Right atrium auricular region (tissue), 2 donors: ENCODE measurements around the gene EBF3. TPM values are rescaled to one million over a fixed set of nuclear protein-coding genes. Genes with fewer than 3 reads are reported as not detected.

Experiments used
- DNase-seq: peaks from one replicate; pipeline ENCODE4 v3.0.0-alpha.2; 2019; ENCODE audit warnings: low spot score
- H3K27ac ChIP-seq, 2 donors: fragments of 200-600 bp; sonication (generic); 1 replicate in 1 of 2; 2 replicates in 1 of 2; pipeline ENCODE4 v1.5.1; 2016 to 2019
- H3K27me3 ChIP-seq, 2 donors: fragments of 200-600 bp; sonication (generic); one replicate each; pipeline versions ENCODE4 v1.5.1 to v1.6.0; 2017 to 2019
- H3K36me3 ChIP-seq: fragments of 200-600 bp; sonication (generic); one replicate; pipeline ENCODE4 v1.5.1; 2016
- H3K4me1 ChIP-seq, 2 donors: fragments of 200-600 bp; sonication (generic); one replicate each; pipeline versions ENCODE4 v1.5.1 to v1.6.0; 2017 to 2019
- H3K4me3 ChIP-seq, 2 donors: fragments of 200-600 bp; sonication (generic); 1 replicate in 1 of 2; 2 replicates in 1 of 2; pipeline ENCODE4 v1.5.1; 2017 to 2019; ENCODE audit warnings: mild to moderate bottlenecking in 1 of 2, moderate library complexity in 1 of 2
- H3K9me3 ChIP-seq, 2 donors: fragments of 200-600 bp; sonication (generic); one replicate each; pipeline ENCODE4 v1.5.1; 2019
- total RNA-seq, 2 donors: library from RNA; depleted of rRNA; stranded (reverse); fragments of >200 nt; gene quantifications; one replicate each; pipeline ENCODE4 v1.1.0, GENCODE V29; 2016
- TF ChIP-seq, protein P1 (sequence below), 2 donors: fragments of 200-600 bp; sonication (generic); IDR thresholded peaks; one replicate each; pipeline ENCODE4 v1.5.1; 2019; ENCODE audit warnings: antibody characterized with exemption in 2 of 2

The EBF3 gene
- total RNA-seq, 2 donors from 2014 or later: 5.8 to 6.9 TPM

DNA sequence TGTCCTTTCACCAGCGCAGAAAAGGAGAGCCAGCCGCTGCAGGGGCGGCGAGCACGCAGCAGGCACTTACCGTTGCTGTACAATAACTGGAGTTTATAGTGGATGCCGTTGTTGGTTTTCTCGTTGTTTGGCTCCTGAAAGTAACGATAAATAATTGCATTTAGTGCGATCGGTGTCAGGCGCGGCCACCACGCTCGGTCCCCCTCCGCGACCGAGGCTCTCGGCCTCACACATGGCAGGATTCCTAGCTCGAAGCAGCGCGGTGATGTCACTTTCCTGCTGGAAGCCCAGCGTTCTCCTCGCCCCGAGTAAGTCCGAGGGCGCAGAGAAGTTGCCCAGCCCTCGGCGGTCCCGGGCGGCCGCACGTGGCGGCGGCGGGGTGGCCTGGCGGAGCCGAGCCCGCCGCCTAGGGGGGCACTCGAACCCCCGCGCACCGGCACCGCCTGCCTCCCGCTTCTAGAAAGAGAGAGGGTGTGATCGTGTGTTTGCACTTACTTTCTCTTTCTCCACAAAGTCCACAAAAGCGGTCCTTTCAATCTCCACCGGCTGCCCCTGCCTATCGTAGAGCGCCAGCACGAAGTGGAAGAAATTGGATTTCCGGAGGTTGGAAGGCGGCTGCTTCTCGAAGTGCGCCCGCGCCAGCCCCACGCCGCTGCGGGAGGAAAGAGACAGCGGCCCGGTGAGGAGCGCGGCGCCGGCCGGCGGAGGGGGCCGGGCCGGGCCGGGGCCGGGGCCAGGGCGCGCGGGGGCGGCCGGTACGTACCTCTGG is 1.0 kb downstream of the EBF3 start:
- peak; percentile 61 for DNase-seq
- Histone ChIP-seq H3K4me3 (peak overlapping the region; percentile 50 to 68), H3K27me3 (peaks cover 17 to 37% of the 10 kb centered on the region in 2 donors), H3K9me3 (no peaks in the 10 kb centered on the region), H3K4me1 (peaks cover 0 to 26% of the 10 kb centered on the region in 2 donors), H3K27ac (peak overlapping the region; percentile 82 to 85), H3K36me3 (no peaks in the 10 kb centered on the region)
- TF ChIP-seq, protein P1, sequence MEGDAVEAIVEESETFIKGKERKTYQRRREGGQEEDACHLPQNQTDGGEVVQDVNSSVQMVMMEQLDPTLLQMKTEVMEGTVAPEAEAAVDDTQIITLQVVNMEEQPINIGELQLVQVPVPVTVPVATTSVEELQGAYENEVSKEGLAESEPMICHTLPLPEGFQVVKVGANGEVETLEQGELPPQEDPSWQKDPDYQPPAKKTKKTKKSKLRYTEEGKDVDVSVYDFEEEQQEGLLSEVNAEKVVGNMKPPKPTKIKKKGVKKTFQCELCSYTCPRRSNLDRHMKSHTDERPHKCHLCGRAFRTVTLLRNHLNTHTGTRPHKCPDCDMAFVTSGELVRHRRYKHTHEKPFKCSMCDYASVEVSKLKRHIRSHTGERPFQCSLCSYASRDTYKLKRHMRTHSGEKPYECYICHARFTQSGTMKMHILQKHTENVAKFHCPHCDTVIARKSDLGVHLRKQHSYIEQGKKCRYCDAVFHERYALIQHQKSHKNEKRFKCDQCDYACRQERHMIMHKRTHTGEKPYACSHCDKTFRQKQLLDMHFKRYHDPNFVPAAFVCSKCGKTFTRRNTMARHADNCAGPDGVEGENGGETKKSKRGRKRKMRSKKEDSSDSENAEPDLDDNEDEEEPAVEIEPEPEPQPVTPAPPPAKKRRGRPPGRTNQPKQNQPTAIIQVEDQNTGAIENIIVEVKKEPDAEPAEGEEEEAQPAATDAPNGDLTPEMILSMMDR (IDR thresholded peaks at IDR 0.05): no peak

DNA sequence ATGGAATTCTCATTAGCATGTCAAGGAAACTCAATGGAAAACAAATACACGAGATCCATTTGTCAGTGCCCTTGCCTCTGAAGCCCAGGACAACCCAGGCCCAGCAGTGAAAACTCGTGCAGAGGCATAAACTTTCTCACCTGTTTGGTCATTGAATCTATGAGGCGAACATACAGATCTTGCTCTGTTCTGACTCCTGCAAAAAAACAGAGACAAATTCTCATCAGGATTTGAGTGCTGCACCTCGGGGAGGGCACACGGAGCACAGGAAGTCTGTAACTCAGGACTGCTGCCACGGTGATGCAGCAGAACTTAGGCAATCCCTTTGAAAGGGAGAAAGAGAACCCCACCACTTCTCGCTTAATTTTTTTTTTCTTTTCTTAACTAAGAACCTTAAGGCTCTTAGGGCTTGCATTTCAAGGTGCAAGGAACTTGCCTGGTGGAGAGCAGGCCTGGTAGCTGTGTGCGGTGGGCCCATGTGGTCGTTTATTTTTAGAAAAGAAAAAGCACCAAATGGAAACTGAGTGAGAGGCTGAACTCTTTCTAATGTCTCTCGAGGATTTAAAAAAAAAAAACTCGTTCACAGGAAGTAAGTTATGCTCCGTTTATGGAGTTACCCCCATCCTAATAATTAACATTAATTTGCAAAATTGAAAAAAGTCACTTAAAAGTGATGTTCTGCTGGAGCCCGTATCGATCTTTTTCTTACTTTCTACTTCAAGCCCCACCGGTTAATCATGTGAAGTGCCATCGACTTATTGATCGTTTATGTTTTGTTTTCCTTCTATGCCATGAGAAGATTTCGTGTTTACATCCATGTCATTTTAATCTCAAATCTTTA is 1.8 kb downstream of the EBF3 start:
- no peaks in the 10 kb centered on the region for H3K36me3 ChIP-seq
- TF ChIP-seq, protein P1 (IDR thresholded peaks at IDR 0.05): no peak
- H3K4me3 ChIP-seq: peak overlapping the region; percentile 50 to 68
- H3K27ac ChIP-seq: peak overlapping the region; percentile 82 to 85
- peaks cover 0 to 25% of the 10 kb centered on the region in 2 donors for H3K4me1 ChIP-seq
- no peaks in the 10 kb centered on the region for H3K9me3 ChIP-seq
- peak; percentile 59 for DNase-seq
- peaks cover 11 to 30% of the 10 kb centered on the region in 2 donors for H3K27me3 ChIP-seq

DNA sequence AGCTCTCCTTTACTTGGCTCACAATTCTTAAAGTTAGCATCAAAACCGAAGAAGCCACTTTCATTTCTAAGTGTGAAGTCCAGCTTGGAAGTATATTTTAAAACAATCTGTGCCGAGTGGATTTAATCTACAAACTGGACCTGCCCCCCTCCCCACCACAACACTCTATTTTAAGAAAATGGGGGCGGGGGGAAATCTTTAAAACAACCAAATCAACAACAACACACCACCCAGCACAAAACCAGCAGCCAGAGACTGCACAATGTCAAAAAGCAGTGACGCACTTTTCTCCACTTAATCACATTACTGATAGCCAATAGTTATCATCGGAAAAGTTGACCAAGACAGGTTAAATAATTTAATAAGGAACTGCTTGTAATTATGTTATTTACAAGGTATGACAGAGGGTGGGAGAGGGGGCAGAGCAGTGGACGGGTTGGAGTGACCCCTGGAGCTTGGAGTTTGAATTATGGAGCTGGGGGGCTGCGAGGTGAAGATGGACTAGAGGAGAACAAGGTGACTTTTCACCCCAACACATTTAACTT is 2.8 kb downstream of the EBF3 start:
- no peaks in the 10 kb centered on the region for H3K36me3 ChIP-seq
- H3K4me3 ChIP-seq: peak overlapping the region; percentile 34 to 68
- TF ChIP-seq, protein P1 (IDR thresholded peaks at IDR 0.05): no peak
- peaks cover 8 to 26% of the 10 kb centered on the region in 2 donors for H3K27me3 ChIP-seq
- no peaks in the 10 kb centered on the region for H3K9me3 ChIP-seq
- no peak for DNase-seq
- peak overlapping the region; percentile 82 to 85 for H3K27ac ChIP-seq
- H3K4me1 ChIP-seq: peaks cover 0 to 25% of the 10 kb centered on the region in 2 donors

DNA sequence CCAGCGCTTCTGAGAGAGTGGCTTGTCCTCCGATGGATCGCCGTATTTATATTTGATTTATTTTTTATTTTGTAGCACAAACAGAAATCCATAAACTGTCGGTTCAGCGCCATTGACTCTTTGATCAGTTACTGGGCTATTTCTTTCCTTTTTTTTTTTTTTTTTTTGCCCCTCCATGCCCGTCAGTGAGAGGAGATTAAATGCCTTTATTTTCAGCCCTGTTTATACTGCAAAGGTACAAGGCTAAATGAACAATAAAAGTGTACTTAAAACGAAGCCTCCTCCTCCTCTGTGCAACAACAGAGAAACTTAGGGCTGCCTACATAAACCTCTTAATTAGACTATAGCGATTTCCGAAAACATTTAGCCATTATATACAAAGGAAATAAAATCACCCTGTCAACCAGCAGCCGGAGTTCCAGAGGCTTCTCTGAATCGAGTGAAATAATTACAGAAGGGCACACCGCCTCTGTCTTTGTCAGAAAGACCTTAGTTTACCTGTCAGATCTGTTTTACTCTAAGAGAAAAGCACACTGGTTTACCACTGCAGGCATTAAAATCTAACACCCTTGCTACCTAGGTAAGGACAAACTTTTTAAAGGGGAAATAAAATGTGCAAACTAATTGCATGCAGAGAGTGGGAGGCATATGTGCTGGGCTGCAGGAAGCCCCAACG is 3.5 kb downstream of the EBF3 start:
- DNase-seq: no peak
- Histone ChIP-seq H3K27me3 (peaks cover 7 to 22% of the 10 kb centered on the region in 2 donors), H3K9me3 (no peaks in the 10 kb centered on the region), H3K4me3 (peak overlapping the region; percentile 34 to 68), H3K4me1 (peaks cover 0 to 25% of the 10 kb centered on the region in 2 donors), H3K36me3 (no peaks in the 10 kb centered on the region), H3K27ac (peak overlapping the region; percentile 82 to 85)
- TF ChIP-seq, protein P1 (IDR thresholded peaks at IDR 0.05): no peak
